A673 (cell line): ENCODE results near the gene CBLB. TPM values are rescaled to one million over a fixed set of nuclear protein-coding genes. Genes with fewer than 3 reads are reported as not detected.

Experiments used
- BruUV-seq: library from RNA; stranded (reverse); fragments of 400-500 nt; replicated peaks from 2 replicates; lab custom pipeline; 2021; lab: Mats Ljungman, UMichigan
- CTCF ChIA-PET: fragments of 300-600 bp; sonication (Branson Sonifier 250); formaldehyde crosslinking; loops from one replicate; lab custom pipeline; 2022; ENCODE audit warnings: antibody characterized with exemption; lab: Charles Lee
- POLR2A ChIA-PET: fragments of 300-600 bp; sonication (Branson Sonifier 250); formaldehyde crosslinking; loops from one replicate; lab custom pipeline; 2022; ENCODE audit warnings: antibody characterized with exemption; ENCODE audit not compliant: low non-redundant PET; lab: Charles Lee
- DNase-seq: peaks from one replicate; pipeline ENCODE4 v3.0.0-alpha.2; 2015; ENCODE audit warnings: low spot score
- H3K27ac ChIP-seq: fragments of 200-600 bp; sonication (generic); 2 replicates; pipeline ENCODE4 v1.5.1; 2016; ENCODE audit warnings: mixed run types, low read depth, mild to moderate bottlenecking, mixed read lengths, antibody characterized with exemption, low read length; ENCODE audit not compliant: poor library complexity, severe bottlenecking
- H3K27me3 ChIP-seq: fragments of 200-600 bp; sonication (generic); replicated peaks from 2 replicates; pipeline ENCODE4 v1.6.1; 2017; ENCODE audit warnings: mixed run types, low read depth, mild to moderate bottlenecking, mixed read lengths, antibody characterized with exemption, low read length; ENCODE audit not compliant: insufficient read depth, poor library complexity
- H3K36me3 ChIP-seq: fragments of 200-600 bp; sonication (generic); 2 replicates; pipeline ENCODE4 v1.6.1; 2016; ENCODE audit warnings: mixed run types, mild to moderate bottlenecking, mixed read lengths, antibody characterized with exemption, low read length; ENCODE audit not compliant: insufficient read depth, poor library complexity, severe bottlenecking
- H3K4me1 ChIP-seq: fragments of 200-600 bp; sonication (generic); 2 replicates; pipeline ENCODE4 v1.6.1; 2017; ENCODE audit warnings: mixed run types, mild to moderate bottlenecking, mixed read lengths, antibody characterized with exemption, low read length; ENCODE audit not compliant: insufficient read depth, poor library complexity, severe bottlenecking
- H3K4me3 ChIP-seq: fragments of 200-600 bp; sonication (generic); 2 replicates; pipeline ENCODE4 v1.5.1; 2016; ENCODE audit warnings: low read depth, mixed run types, mild to moderate bottlenecking, mixed read lengths, low read length; ENCODE audit not compliant: poor library complexity, severe bottlenecking
- H3K9me3 ChIP-seq: fragments of 200-600 bp; sonication (generic); 2 replicates; pipeline ENCODE4 v1.6.1; 2016; ENCODE audit warnings: mixed run types, low read depth, mild to moderate bottlenecking, mixed read lengths, antibody characterized with exemption, low read length; ENCODE audit not compliant: poor library complexity, severe bottlenecking
- CTCF ChIP-seq: fragments of 300-800, 200-600 bp; sonication (generic); conservative IDR thresholded peaks from 2 replicates; pipeline ENCODE4 v1.5.1; 2017; ENCODE audit warnings: low read depth, mild to moderate bottlenecking, antibody characterized with exemption, low read length, moderate library complexity, mixed read lengths
- EZH2 ChIP-seq: fragments of 200-600 bp; sonication (generic); IDR thresholded peaks from 2 replicates; pipeline ENCODE4 v1.6.1; 2017; ENCODE audit warnings: borderline replicate concordance, low read depth, mild to moderate bottlenecking, mixed read lengths, antibody characterized with exemption, low read length; ENCODE audit not compliant: poor library complexity, severe bottlenecking
- intact Hi-C: fragments of 100-400 bp; cut with micrococcal nuclease; formaldehyde crosslinking; loops from one replicate; pipeline ENCODE4 v1.10.0; 2022; ENCODE audit not compliant: unreplicated experiment
- total RNA-seq: library from RNA; stranded (reverse); gene quantifications from 2 replicates; pipeline ENCODE4 v1.2.3, GENCODE V29; 2021

Gene CBLB
- total RNA-seq, 1 experiment from 2014 or later, result 23.3 TPM

- BruUV-seq, result no TSS peak
- DNase-seq, result no peak
- no peak for TF ChIP-seq EZH2
- TF ChIP-seq CTCF, result no peak
- H3K4me3 ChIP-seq, result no peak overlapping the region
- no peaks in the 10 kb centered on the region for H3K36me3 ChIP-seq
- ChIA-PET CTCF (no interaction called here), POLR2A (interaction anchor here (0.6 kb wide), 1 partner anchor 13 kb away, joined by 3 read pairs; no protein-coding TSS in a partner anchor)
- no peaks in the 10 kb centered on the region for H3K4me1 ChIP-seq
- H3K9me3 ChIP-seq, result no peaks in the 10 kb centered on the region
- no peaks in the 10 kb centered on the region for H3K27me3 ChIP-seq
- intact Hi-C loops, result no loop called here
- no peak overlapping the region for H3K27ac ChIP-seq
These were observed 95.5 kb downstream of the CBLB start for GRCh38 chr3:105773291-105773690.

- Histone ChIP-seq H3K4me3 (no peak overlapping the region), H3K27me3 (no peaks in the 10 kb centered on the region), H3K36me3 (no peaks in the 10 kb centered on the region), H3K27ac (no peak overlapping the region), H3K9me3 (no peaks in the 10 kb centered on the region), H3K4me1 (no peaks in the 10 kb centered on the region)
- POLR2A ChIA-PET, result no interaction called here
- no TSS peak for BruUV-seq
- CTCF ChIA-PET, result no interaction called here
- no peak for DNase-seq
- TF ChIP-seq CTCF (no peak), EZH2 (no peak)
- intact Hi-C loops, result no loop called here
These were observed 96.2 kb downstream of the CBLB start for GRCh38 chr3:105772635-105773034.

GRCh38 chr3:105771392-105771791, 97.4 kb downstream of the CBLB start:
- POLR2A ChIA-PET, result no interaction called here
- Histone ChIP-seq H3K9me3 (no peaks in the 10 kb centered on the region), H3K36me3 (no peaks in the 10 kb centered on the region), H3K4me3 (no peak overlapping the region), H3K27ac (no peak overlapping the region), H3K4me1 (no peaks in the 10 kb centered on the region), H3K27me3 (no peaks in the 10 kb centered on the region)
- TF ChIP-seq EZH2, result no peak
- no peak for TF ChIP-seq CTCF
- CTCF ChIA-PET, result no interaction called here
- BruUV-seq, result no TSS peak
- no peak for DNase-seq
- intact Hi-C loops, result no loop called here
